Natural killer cell (primary cell): ENCODE measurements around the gene ERMP1. TPM values are rescaled to one million over a fixed set of nuclear protein-coding genes. Genes with fewer than 3 reads are reported as not detected.

ENCODE experiments used
- ATAC-seq, 3 donors: fragments of 150-1000 bp in 2 of 3; fragments of 200-7000 bp in 1 of 3; cut with Tn5 transposase; 1 replicate in 1 of 3; 2 replicates in 2 of 3; pipeline ENCODE4 v1.10.0; 2021; ENCODE audit warnings: mild to moderate bottlenecking in 2 of 3, moderate library complexity in 2 of 3
- DNase-seq, 2 donors: peaks; one replicate each; pipeline versions ENCODE4 v3.0.0 to v3.0.0-alpha.2; 2013 to 2021; ENCODE audit warnings: mixed read lengths in 1 of 2
- H3K27ac ChIP-seq: one replicate; pipeline ENCODE4 v1.5.1; 2013; ENCODE audit warnings: mild to moderate bottlenecking, low read length
- H3K27me3 ChIP-seq: one replicate; pipeline ENCODE4 v1.6.1; 2013; ENCODE audit warnings: low read length; ENCODE audit not compliant: control insufficient read depth, insufficient read depth
- H3K36me3 ChIP-seq: one replicate; pipeline ENCODE4 v1.6.1; 2013; ENCODE audit warnings: low read length; ENCODE audit not compliant: control insufficient read depth, insufficient read depth
- H3K4me1 ChIP-seq: one replicate; pipeline ENCODE4 v1.6.1; 2013; ENCODE audit warnings: low read length; ENCODE audit not compliant: control insufficient read depth, insufficient read depth
- H3K4me3 ChIP-seq: one replicate; pipeline ENCODE4 v1.5.1; 2013; ENCODE audit warnings: low read length
- H3K9me3 ChIP-seq: one replicate; pipeline ENCODE4 v1.6.1; 2013; ENCODE audit warnings: low read length; ENCODE audit not compliant: control insufficient read depth, insufficient read depth
- H3K27ac Mint-ChIP-seq, 2 donors: one replicate each; pipeline ENCODE4 v1.8.0; 2022; ENCODE audit warnings: mild to moderate bottlenecking in 2 of 2, mixed read lengths in 2 of 2, moderate library complexity in 1 of 2
- H3K27me3 Mint-ChIP-seq, 2 donors: one replicate each; pipeline ENCODE4 v1.8.0; 2022; ENCODE audit warnings: low read depth in 2 of 2, mixed read lengths in 2 of 2
- H3K36me3 Mint-ChIP-seq: one replicate; pipeline ENCODE4 v1.8.0; 2022; ENCODE audit warnings: mixed read lengths
- H3K4me1 Mint-ChIP-seq, 2 donors: one replicate each; pipeline ENCODE4 v1.8.0; 2022; ENCODE audit warnings: mixed read lengths in 2 of 2
- H3K4me3 Mint-ChIP-seq: one replicate; pipeline ENCODE4 v1.8.0; 2022; ENCODE audit warnings: mild to moderate bottlenecking, moderate library complexity, mixed read lengths
- H3K9me3 Mint-ChIP-seq, 2 donors: one replicate each; pipeline ENCODE4 v1.8.0; 2022; ENCODE audit warnings: mixed read lengths in 2 of 2
- WGBS: methylation state at CpG from one replicate; pipeline ENCODE4 v1.1.7; 2013; ENCODE audit warnings: missing lambda C conversion rate; ENCODE audit not compliant: insufficient coverage; 5-methylcytosine and 5-hydroxymethylcytosine counted together
- intact Hi-C: fragments of 100-400 bp; cut with micrococcal nuclease; formaldehyde crosslinking; loops from one replicate; pipeline ENCODE4 v1.14.2; 2022
- total RNA-seq, 4 donors: library from RNA; stranded (reverse); fragments of 120-200 nt in 1 of 4; gene quantifications; one replicate each; pipeline versions ENCODE4 v1.2.3 to v1.2.4, GENCODE V29; 2013 to 2022
- TF ChIP-seq, protein P1 (sequence below): fragments of 200-600 bp; IDR thresholded peaks from one replicate; pipeline ENCODE4 v1.8.0; 2022; ENCODE audit warnings: antibody characterized with exemption

ERMP1 gene
- total RNA-seq, 3 donors from 2014 or later (not counting 1 experiment from before 2014, with no cell fraction given): 24.7 to 52.0 (median 29.3) TPM

DNA sequence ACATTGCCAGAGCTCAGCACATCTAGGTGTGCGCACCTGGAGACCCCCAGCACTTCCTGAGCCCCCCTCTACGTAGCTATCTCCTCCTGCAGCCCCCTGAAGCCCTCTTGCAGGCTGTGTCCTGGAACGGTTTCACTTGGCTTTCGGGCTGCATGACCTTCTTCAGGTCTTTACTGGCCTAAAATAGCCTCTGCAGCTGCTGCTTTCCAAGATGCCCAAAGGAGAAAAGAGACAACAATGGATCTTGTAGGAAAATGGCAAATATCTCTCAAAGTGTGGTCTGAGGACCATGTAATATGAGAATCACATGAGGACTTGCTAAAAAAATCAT, 6.6 kb upstream of the ERMP1 start:
- TF ChIP-seq, protein P1, sequence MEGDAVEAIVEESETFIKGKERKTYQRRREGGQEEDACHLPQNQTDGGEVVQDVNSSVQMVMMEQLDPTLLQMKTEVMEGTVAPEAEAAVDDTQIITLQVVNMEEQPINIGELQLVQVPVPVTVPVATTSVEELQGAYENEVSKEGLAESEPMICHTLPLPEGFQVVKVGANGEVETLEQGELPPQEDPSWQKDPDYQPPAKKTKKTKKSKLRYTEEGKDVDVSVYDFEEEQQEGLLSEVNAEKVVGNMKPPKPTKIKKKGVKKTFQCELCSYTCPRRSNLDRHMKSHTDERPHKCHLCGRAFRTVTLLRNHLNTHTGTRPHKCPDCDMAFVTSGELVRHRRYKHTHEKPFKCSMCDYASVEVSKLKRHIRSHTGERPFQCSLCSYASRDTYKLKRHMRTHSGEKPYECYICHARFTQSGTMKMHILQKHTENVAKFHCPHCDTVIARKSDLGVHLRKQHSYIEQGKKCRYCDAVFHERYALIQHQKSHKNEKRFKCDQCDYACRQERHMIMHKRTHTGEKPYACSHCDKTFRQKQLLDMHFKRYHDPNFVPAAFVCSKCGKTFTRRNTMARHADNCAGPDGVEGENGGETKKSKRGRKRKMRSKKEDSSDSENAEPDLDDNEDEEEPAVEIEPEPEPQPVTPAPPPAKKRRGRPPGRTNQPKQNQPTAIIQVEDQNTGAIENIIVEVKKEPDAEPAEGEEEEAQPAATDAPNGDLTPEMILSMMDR: no peak
- H3K36me3 ChIP-seq: no peaks in the 10 kb centered on the region
- no peaks in the 10 kb centered on the region for H3K27me3 ChIP-seq
- Mint-ChIP-seq H3K27ac (no peak overlapping the region), H3K36me3 (no peaks in the 10 kb centered on the region), H3K27me3 (peaks cover 0 to 5% of the 10 kb centered on the region in 2 donors), H3K9me3 (no peaks in the 10 kb centered on the region), H3K4me1 (peaks cover 48% of the 10 kb centered on the region in 2 donors), H3K4me3 (no peak overlapping the region)
- 93% methylated on average over 4 of the region's 4 CpGs for WGBS
- intact Hi-C loops: no loop called here
- no peak overlapping the region for H3K27ac ChIP-seq
- peaks cover 5% of the 10 kb centered on the region for H3K9me3 ChIP-seq
- ATAC-seq: no peak
- no peak for DNase-seq
- H3K4me1 ChIP-seq: peaks cover 42% of the 10 kb centered on the region
- H3K4me3 ChIP-seq: no peak overlapping the region

DNA sequence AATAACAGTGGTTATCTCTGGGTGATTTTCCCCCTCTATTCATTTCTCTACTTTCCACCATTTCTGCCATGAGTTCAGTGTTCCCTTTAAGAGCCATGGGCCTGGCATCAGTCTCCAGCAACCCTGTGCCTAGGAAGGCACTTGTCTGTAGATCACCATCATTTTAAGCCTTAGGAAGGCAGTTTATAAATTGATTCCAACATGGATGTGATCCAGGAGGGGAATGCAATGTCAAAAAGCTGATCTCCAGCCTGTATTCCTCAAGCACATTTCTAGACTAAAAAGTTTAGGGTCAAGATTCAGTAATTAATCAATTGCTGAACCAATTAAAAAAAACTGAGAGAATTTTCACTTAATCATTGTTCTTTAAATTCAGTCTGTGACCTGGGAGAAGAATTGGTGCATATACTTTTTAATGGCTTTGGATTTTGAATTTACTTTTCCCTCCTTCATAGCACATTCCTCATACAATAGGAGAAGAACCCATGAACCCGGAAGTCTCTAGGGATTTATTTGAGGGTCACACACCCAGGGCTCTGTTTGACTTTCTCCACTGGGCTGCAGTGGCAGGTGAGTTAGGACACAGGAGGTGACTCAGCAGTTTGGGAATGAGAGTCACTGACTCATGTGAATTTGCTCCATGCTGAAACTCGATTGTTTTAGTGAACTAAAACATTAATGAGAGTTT, 6.1 kb upstream of the ERMP1 start:
- 41% methylated on average over 2 of the region's 2 CpGs for WGBS
- no peak overlapping the region for H3K4me3 ChIP-seq
- intact Hi-C loops: no loop called here
- H3K9me3 Mint-ChIP-seq: no peaks in the 10 kb centered on the region
- peaks cover 47% of the 10 kb centered on the region in 2 donors for H3K4me1 Mint-ChIP-seq
- H3K27me3 Mint-ChIP-seq: peaks cover 0 to 5% of the 10 kb centered on the region in 2 donors
- no peaks in the 10 kb centered on the region for H3K27me3 ChIP-seq
- TF ChIP-seq, protein P1: no peak
- H3K27ac ChIP-seq: no peak overlapping the region
- no peak for DNase-seq
- peaks cover 37% of the 10 kb centered on the region for H3K4me1 ChIP-seq
- H3K4me3 Mint-ChIP-seq: no peak overlapping the region
- H3K27ac Mint-ChIP-seq: no peak overlapping the region
- no peaks in the 10 kb centered on the region for H3K36me3 Mint-ChIP-seq
- no peak for ATAC-seq
- no peaks in the 10 kb centered on the region for H3K36me3 ChIP-seq
- H3K9me3 ChIP-seq: peaks cover 5% of the 10 kb centered on the region

DNA sequence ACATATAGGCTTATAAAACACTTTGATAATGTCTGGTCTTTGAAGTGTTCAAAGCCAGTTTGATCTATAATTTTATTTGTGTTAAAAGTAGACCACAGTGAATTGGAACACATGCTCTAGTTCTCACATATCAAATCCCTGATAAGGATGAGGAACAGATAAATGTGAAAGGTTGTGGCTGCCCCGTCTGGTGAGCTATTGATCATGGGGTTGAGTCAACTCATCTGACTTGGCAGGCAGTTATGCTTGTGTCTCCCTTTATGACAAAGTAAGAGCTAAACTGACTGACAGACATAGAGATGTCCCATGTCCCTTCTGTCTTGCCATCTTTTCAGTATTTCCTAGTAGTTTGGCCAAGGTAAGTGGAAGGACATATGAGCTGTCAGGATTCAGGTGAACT, 2.9 kb upstream of the ERMP1 start:
- Histone ChIP-seq H3K27ac (no peak overlapping the region), H3K4me1 (peaks cover 25% of the 10 kb centered on the region), H3K9me3 (no peaks in the 10 kb centered on the region), H3K27me3 (no peaks in the 10 kb centered on the region), H3K36me3 (no peaks in the 10 kb centered on the region), H3K4me3 (no peak overlapping the region)
- H3K27ac Mint-ChIP-seq: no peak overlapping the region
- TF ChIP-seq, protein P1: no peak
- no peaks in the 10 kb centered on the region for H3K9me3 Mint-ChIP-seq
- intact Hi-C loops: no loop called here
- H3K4me1 Mint-ChIP-seq: peaks cover 38 to 39% of the 10 kb centered on the region in 2 donors
- no peaks in the 10 kb centered on the region for H3K36me3 Mint-ChIP-seq
- 100% methylated on average over 1 of the region's 1 CpG for WGBS
- no peak for ATAC-seq
- DNase-seq: no peak
- H3K27me3 Mint-ChIP-seq: peaks cover 0 to 5% of the 10 kb centered on the region in 2 donors
- no peak overlapping the region for H3K4me3 Mint-ChIP-seq

DNA sequence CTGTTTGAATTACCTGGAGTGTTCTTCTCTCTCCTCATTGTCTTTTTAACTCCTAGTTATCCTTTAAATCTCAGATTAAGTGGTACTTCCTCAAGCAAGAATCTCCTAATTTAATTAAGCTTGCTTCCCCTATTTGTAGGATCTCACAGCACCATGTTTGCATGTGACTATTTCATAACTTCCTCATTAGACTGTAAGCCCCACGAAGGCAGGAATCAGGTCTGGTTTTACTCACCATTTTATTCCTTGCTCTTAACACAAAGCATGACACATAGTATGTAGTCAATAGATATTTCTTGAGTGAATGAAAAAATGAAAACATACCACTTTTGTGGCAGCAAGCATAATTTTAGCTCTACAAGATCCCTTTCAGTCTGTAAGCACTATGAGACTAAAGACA, 1.3 kb upstream of the ERMP1 start:
- no peaks in the 10 kb centered on the region for H3K9me3 ChIP-seq
- 40% methylated on average over 1 of the region's 1 CpG for WGBS
- no peaks in the 10 kb centered on the region for H3K9me3 Mint-ChIP-seq
- no peaks in the 10 kb centered on the region for H3K36me3 Mint-ChIP-seq
- H3K27me3 ChIP-seq: no peaks in the 10 kb centered on the region
- intact Hi-C loops: no loop called here
- H3K27me3 Mint-ChIP-seq: peaks cover 0 to 5% of the 10 kb centered on the region in 2 donors
- peak overlapping the region in 1 of 2 donors; percentile 91 for H3K27ac Mint-ChIP-seq
- H3K36me3 ChIP-seq: peaks cover 8% of the 10 kb centered on the region
- no peak for DNase-seq
- H3K4me3 Mint-ChIP-seq: peak overlapping the region; percentile 65
- H3K27ac ChIP-seq: no peak overlapping the region
- peaks cover 39 to 45% of the 10 kb centered on the region in 2 donors for H3K4me1 Mint-ChIP-seq
- no peak for ATAC-seq
- no peak overlapping the region for H3K4me3 ChIP-seq
- TF ChIP-seq, protein P1: no peak
- H3K4me1 ChIP-seq: peaks cover 13% of the 10 kb centered on the region
